IPS-18c (cell line): Measurements from ENCODE around the gene MRPL54.

Experiments used
- H3K4me3 ChIP-seq: 2 replicates; pipeline ENCODE4 v1.7.0; 2013; ENCODE audit warnings: low read depth, mild to moderate bottlenecking, low read length, moderate library complexity; ENCODE audit not compliant: insufficient read depth
- H3K9me3 ChIP-seq: one replicate; pipeline ENCODE4 v1.6.1; 2013; ENCODE audit warnings: mild to moderate bottlenecking, low read length, moderate library complexity; ENCODE audit not compliant: control insufficient read depth, insufficient read depth

Gene MRPL54

DNA sequence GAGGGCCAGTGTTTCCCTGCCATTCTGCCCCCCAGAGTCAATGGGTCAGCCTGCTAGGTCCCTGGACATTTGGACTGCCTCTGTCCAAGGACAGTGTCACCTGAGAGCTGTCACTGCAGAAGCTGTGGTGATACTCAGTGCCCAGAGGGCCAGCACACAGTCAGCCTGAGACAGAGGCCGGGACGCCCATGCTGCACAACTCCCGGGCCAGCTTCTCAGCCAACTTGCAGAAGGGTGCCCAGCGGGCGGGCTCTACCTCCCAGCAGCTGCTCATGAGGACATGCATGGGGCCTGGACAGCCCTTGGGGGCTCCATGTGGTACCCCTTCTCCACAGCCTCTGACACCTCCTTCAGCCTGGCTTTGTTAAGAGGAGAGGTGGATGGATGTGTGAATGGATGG is 13.3 kb downstream of the MRPL54 start:
- peaks cover 3% of the 10 kb centered on the region for H3K9me3 ChIP-seq
- no peak overlapping the region for H3K4me3 ChIP-seq

GRCh38 chr19:3776479-3777040 is 14.1 kb downstream of the MRPL54 start:
- H3K4me3 ChIP-seq: no peak overlapping the region
- peaks cover 3% of the 10 kb centered on the region for H3K9me3 ChIP-seq

DNA sequence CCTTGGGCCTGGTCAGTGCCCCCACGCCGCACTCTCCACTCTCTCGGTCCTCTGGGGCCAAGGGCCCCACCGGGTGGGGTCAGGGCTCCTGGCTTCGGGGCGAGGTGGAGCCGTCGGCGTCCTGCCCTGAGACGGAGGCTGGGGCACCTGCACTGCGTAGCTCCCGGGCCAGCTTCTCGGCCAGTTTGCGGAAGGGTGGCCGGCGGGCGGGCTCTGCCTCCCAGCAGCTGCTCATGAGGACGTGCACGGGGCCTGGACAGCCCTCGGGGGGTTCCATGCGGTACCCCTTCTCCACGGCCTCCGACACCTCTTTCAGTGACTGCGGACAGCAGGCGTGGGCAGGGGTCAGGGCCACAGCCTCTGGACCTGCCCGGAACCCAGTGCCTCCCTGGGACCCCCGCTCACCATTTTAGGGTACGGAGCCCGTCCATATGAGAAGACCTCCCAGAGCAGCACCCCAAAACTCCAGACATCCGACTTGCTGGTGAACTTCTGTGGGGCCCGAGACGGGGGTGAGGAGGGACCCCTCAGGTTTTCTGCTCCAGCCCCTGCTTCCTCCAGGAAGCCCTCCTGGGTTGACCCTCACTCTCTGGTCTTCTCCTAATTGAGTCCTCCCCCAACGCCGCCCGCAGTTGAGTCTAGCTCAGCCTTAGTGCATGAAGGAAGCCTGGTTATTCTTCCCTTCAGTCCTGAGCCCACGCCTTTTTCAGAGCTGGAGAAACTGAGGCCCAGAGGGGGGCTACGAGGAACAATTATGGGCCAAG is 15.8 kb downstream of the MRPL54 start:
- Histone ChIP-seq H3K4me3 (no peak overlapping the region), H3K9me3 (peaks cover 3% of the 10 kb centered on the region)

GRCh38 chr19:3778899-3779723 is 16.6 kb downstream of the MRPL54 start:
- Histone ChIP-seq H3K9me3 (peaks cover 3% of the 10 kb centered on the region), H3K4me3 (no peak overlapping the region)

GRCh38 chr19:3780786-3781304 is 18.4 kb downstream of the MRPL54 start:
- H3K9me3 ChIP-seq: peaks cover 3% of the 10 kb centered on the region

GRCh38 chr19:3781603-3782002 is 19.1 kb downstream of the MRPL54 start:
- H3K4me3 ChIP-seq: no peak overlapping the region
- peaks cover 3% of the 10 kb centered on the region for H3K9me3 ChIP-seq

More at GRCh38 chr19:3780786-3781304, 18.4 kb downstream of the MRPL54 start:
- no peak overlapping the region for H3K4me3 ChIP-seq

GRCh38 chr19:3782330-3782729 is 19.8 kb downstream of the MRPL54 start:
- Histone ChIP-seq H3K9me3 (peaks cover 3% of the 10 kb centered on the region), H3K4me3 (no peak overlapping the region)

DNA sequence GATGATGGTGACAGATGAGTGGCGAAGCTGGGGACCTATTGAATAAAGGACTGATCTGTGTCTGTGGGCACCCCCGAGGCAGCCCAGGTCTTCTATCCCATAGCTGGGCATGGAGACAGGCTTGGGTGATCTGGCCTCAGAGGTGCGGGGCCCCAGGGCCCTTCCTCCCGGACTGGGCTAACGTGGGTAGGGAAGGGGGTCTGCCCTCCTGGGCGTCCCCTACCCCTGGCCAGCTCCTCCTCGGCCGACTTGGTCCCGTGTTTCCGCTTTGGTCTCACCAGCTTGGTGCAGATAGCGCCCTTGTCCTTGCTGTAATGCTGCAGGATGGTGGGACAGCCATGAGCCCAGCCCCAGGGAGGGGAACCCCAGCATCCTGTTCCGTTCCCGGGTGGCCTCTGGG is 20.4 kb downstream of the MRPL54 start:
- H3K9me3 ChIP-seq: peaks cover 3% of the 10 kb centered on the region
- H3K4me3 ChIP-seq: no peak overlapping the region

DNA sequence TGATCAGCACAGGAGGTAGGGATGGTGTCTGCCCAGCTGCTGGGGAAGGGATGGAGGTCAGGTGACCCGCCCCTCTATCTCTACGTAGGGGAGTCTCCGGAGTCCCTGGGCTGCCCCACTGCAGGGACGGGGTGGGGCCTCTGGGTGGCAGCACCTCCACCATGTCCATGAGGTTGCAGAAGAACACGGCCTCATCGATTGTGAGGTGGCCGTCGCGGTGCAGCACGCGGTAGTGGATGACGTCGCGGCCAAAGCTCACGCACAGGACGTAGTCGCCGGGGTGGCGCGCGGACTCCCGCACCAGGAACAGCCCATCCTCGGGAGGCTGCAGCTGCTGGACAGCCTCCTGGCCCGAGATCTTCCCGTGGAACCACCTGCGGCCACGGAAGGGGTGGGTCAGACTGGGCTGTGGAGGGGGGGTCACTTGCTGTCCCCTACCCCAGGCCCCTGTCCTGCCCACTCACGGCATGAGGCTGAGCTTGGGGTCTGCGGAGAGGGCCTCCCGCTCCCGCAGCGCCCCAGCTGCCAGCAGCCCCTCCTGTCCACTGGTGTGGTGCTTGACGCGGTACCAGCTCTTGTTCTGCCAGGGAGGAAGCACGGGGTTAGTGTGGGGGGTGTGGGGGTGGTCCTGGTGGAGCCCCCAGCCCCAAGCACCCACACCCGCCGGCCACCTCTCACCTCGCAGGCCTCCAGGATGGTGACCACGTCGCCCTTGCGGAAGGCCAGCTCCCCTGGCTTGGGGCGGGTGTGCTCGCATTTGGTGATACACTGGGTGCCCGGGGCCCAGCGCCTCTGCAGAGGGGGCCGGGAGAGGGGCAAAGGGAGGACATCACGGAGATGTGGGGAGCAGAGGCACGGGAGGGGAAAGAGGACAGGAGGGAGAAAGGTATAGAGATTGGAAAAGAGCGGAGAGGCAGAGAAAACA is 21.4 kb downstream of the MRPL54 start:
- Histone ChIP-seq H3K4me3 (no peak overlapping the region), H3K9me3 (peaks cover 3% of the 10 kb centered on the region)

GRCh38 chr19:3784607-3785450 is 22.3 kb downstream of the MRPL54 start:
- Histone ChIP-seq H3K4me3 (peak overlapping the region; percentile 70), H3K9me3 (peaks cover 3% of the 10 kb centered on the region)

GRCh38 chr19:3785451-3785937 is 23.0 kb downstream of the MRPL54 start:
- Histone ChIP-seq H3K4me3 (peak overlapping the region; percentile 70), H3K9me3 (peaks cover 3% of the 10 kb centered on the region)

DNA sequence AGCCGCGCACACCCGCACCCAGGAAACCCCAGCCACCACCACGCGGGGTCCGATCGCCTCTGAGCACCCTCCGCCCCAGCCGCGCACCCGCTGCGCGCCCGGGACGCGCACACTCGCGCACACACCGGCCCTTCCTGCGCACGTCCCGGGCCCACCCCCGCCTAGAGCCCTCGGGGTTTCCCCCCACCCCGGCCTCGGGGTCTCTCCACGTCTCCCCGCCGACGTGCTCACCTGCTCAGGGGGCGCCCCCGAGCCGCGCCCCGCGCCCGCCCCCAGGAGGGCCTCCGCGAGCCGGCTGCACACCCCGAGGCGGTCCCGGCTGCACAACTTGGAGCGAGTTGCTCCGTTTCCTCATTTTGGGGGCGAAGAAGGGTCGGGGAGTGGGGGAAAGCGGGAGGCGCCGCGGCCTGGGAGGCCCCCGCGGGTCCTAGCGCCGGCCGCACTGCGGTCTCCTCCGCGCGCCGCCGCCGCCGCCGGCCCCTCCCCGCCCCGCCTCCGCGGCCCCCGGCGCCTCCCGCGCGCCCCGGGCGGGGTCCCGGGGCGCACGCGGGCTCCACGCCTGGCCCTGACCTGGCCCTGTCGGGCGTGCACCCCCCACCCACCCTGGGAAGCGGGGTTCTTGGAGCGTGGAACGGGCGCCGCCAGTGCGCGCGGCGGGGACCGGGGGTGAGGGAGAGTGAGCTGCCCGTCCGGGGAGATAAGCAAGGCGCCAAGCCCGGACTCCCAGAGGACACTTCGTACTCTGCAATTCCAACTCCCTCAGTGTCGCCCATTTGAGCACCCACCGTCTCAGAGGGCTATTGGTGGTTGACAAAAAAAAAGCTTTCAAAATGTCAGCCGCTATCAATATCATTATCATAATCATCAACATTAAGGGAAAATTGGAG is 23.7 kb downstream of the MRPL54 start, which contains the start of gene MATK:
Gene MATK (minus strand): TSS at position 444 of the 887 bp plus-strand sequence. CDS start 1,246 bp downstream, outside the sequence.
- Histone ChIP-seq H3K4me3 (peak within 1 kb of the TSS; percentile 70), H3K9me3 (no peaks in the 10 kb centered on the region)

GRCh38 chr19:3788996-3789778 is 26.7 kb downstream of the MRPL54 start:
- Histone ChIP-seq H3K9me3 (no peaks in the 10 kb centered on the region), H3K4me3 (no peak overlapping the region)

- no peaks in the 10 kb centered on the region for H3K9me3 ChIP-seq
- no peak overlapping the region for H3K4me3 ChIP-seq
These were observed 27.8 kb downstream of the MRPL54 start for GRCh38 chr19:3790209-3790734.
